Activated T-cell treated with anti-CD3 and anti-CD28 coated beads, Interleukin-2, amount 50 U/mL, for 1 hour (primary cell): ENCODE data around the gene CARNS1.

ENCODE experiments used
- DNase-seq: peaks from one replicate; pipeline ENCODE4 v3.0.0-alpha.2; 2020

Gene CARNS1

GRCh38 chr11:67429722-67430121, 14.2 kb downstream of the CARNS1 start:
- DNase-seq: no peak

GRCh38 chr11:67431346-67432249, 16.1 kb downstream of the CARNS1 start:
- no peak for DNase-seq

GRCh38 chr11:67432655-67433349, 17.3 kb downstream of the CARNS1 start:
- no peak for DNase-seq

GRCh38 chr11:67433536-67434394, 18.3 kb downstream of the CARNS1 start:
- peak; percentile 36 for DNase-seq

- DNase-seq: peak; percentile 55
Observed at GRCh38 chr11:67434395-67434881, 19.0 kb downstream of the CARNS1 start.

GRCh38 chr11:67435031-67435726, 19.7 kb downstream of the CARNS1 start:
- DNase-seq: peak; percentile 47

- DNase-seq: no peak
Observed at GRCh38 chr11:67435727-67436458, 20.4 kb downstream of the CARNS1 start.

- DNase-seq: peak; percentile 64
Observed at GRCh38 chr11:67436459-67437081, 21.1 kb downstream of the CARNS1 start.

GRCh38 chr11:67437082-67437808, 21.8 kb downstream of the CARNS1 start, which contains the start of gene PTPRCAP:
Gene PTPRCAP (minus strand): TSS chr11:67437682. CDS start chr11:67437619, 63 bp downstream.
- DNase-seq: peak; percentile 79

GRCh38 chr11:67437809-67438157, 22.3 kb downstream of the CARNS1 start:
- no peak for DNase-seq

- DNase-seq: peak; percentile 80
Observed at GRCh38 chr11:67438158-67438902, 22.9 kb downstream of the CARNS1 start.

- DNase-seq: peak; percentile 47
Observed at GRCh38 chr11:67439321-67440228, 24.1 kb downstream of the CARNS1 start.

GRCh38 chr11:67440229-67441097, 25.0 kb downstream of the CARNS1 start:
- DNase-seq: no peak

- no peak for DNase-seq
Observed at GRCh38 chr11:67441098-67441563, 25.7 kb downstream of the CARNS1 start.

- peak; percentile 46 for DNase-seq
Observed at GRCh38 chr11:67441731-67442351, 26.4 kb downstream of the CARNS1 start.

GRCh38 chr11:67442504-67443404, 27.3 kb downstream of the CARNS1 start:
- no peak for DNase-seq
